NT2/D1 (cell line): Measurements from ENCODE around the gene FHOD3.

Source experiments
- SUZ12 ChIP-seq: IDR thresholded peaks from 2 replicates; pipeline ENCODE4 v1.6.1; 2011; ENCODE audit not compliant: insufficient read length, insufficient read depth; ENCODE audit errors: extremely low read depth
- ZNF274 ChIP-seq: IDR thresholded peaks from 2 replicates; pipeline ENCODE4 v1.6.1; 2011; ENCODE audit warnings: mild to moderate bottlenecking, low read depth, low read length

- TF ChIP-seq SUZ12 (no peak), ZNF274 (no peak)
Observed at GRCh38 chr18:36814994-36815393, 517.5 kb downstream of the FHOD3 start.
